Pancreas (tissue), 10 donors: ENCODE measurements around the gene LENG9. TPM values are rescaled to one million over a fixed set of nuclear protein-coding genes. Genes with fewer than 3 reads are reported as not detected.

ENCODE experiments used
- ATAC-seq, 4 donors: fragments of 200-7000 bp; cut with Tn5 transposase; one replicate each; pipeline versions ENCODE4 v1.8.0 to v1.9.1; 2020; ENCODE audit warnings: mild to moderate bottlenecking in 4 of 4, moderate library complexity in 4 of 4
- DNase-seq, 6 donors: peaks; one replicate each; pipeline ENCODE4 v3.0.0-alpha.2; 2020
- FAIRE-seq: peaks from 2 replicates; lab custom pipeline; 2012; peaks lifted over from hg19 to GRCh38; lab: Jason Lieb, UNC
- H3K27ac ChIP-seq, 4 donors: fragments of 200-600 bp; sonication (generic); 1 replicate in 3 of 4; 2 replicates in 1 of 4; pipeline versions ENCODE4 v1.5.0 to v1.8.0; 2020
- H3K27me3 ChIP-seq, 4 donors: fragments of 200-600 bp; one replicate each; pipeline ENCODE4 v1.8.0; 2021
- H3K36me3 ChIP-seq, 3 donors: fragments of 200-600 bp; sonication (generic) in 1 of 3; one replicate each; pipeline versions ENCODE4 v1.5.0 to v1.8.0; 2020 to 2021
- H3K4me1 ChIP-seq, 3 donors: fragments of 200-600 bp; one replicate each; pipeline ENCODE4 v1.8.0; 2021
- H3K4me3 ChIP-seq, 4 donors: fragments of 200-600 bp; sonication (generic) in 2 of 4; one replicate each; pipeline versions ENCODE4 v1.5.0 to v1.8.0; 2020 to 2021
- H3K9me3 ChIP-seq, 4 donors: fragments of 200-600 bp; one replicate each; pipeline ENCODE4 v1.8.0; 2021
- WGBS, 2 donors: extraction: QIAGEN DNeasy Blood & Tissue Kit; methylation state at CpG; one replicate each; pipeline ENCODE4 v1.1.7; 2013; 5-methylcytosine and 5-hydroxymethylcytosine counted together
- intact Hi-C, 3 donors: fragments of 100-400 bp; cut with DNase I; formaldehyde crosslinking; loops; one replicate each; pipeline versions ENCODE4 v1.11.1 to v1.14.2; 2022
- polyA plus RNA-seq, 2 donors: library from polyadenylated mRNA; stranded (reverse); fragments of 200-250 nt; gene quantifications; one replicate each; pipeline ENCODE4 v1.2.3, GENCODE V29; 2013
- total RNA-seq, 6 donors: library from RNA; stranded (reverse); fragmentation: NEBNext Ultra II Directional in 4 of 6; extraction: Animal tissue kit (Norgen Biotek cat#: 25700) in 4 of 6; gene quantifications; one replicate each; pipeline versions ENCODE4 v1.2.1 to v1.2.4, GENCODE V29; 2021 to 2023
- TF ChIP-seq, protein P1 (sequence below), 4 donors: fragments of 200-600 bp; sonication (generic) in 3 of 4; IDR thresholded peaks; one replicate each; pipeline versions ENCODE4 v1.5.0 to v1.8.0; 2021; ENCODE audit warnings: antibody characterized with exemption in 4 of 4
- donor health status: healthy with polysubstance abuse.
- donor health status: DM: no; HTN: no; CAD: no; lungs with moderate emphysema.
- donor health status: DM: no; HTN: no; CAD: no.
- donor health status: control.
- donor health status: control.
- donor health status: Bipolar disorder and iron deficiency.
- donor health status: DM: yes; HTN: yes; CAD: no.
- donor health status: DM: no; HTN: no; CAD: no.
- donor health status: DM: no; HTN: no; CAD: no.
- donor health status: DM: yes; HTN: yes; CAD: no.

The LENG9 gene
- total and polyA plus RNA-seq, 8 donors, result 4.2 to 23.4 (median 13.1) TPM

GRCh38 chr19:54429176-54429495 lies 34.4 kb downstream of the LENG9 start:
- 37 to 54% methylated on average over 8 of the region's 8 CpGs for WGBS, 2 donors
- DNase-seq, result no peak
- no peak for FAIRE-seq
- H3K27ac ChIP-seq, result no peak overlapping the region
- TF ChIP-seq, protein P1, sequence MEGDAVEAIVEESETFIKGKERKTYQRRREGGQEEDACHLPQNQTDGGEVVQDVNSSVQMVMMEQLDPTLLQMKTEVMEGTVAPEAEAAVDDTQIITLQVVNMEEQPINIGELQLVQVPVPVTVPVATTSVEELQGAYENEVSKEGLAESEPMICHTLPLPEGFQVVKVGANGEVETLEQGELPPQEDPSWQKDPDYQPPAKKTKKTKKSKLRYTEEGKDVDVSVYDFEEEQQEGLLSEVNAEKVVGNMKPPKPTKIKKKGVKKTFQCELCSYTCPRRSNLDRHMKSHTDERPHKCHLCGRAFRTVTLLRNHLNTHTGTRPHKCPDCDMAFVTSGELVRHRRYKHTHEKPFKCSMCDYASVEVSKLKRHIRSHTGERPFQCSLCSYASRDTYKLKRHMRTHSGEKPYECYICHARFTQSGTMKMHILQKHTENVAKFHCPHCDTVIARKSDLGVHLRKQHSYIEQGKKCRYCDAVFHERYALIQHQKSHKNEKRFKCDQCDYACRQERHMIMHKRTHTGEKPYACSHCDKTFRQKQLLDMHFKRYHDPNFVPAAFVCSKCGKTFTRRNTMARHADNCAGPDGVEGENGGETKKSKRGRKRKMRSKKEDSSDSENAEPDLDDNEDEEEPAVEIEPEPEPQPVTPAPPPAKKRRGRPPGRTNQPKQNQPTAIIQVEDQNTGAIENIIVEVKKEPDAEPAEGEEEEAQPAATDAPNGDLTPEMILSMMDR (IDR thresholded peaks at IDR 0.05), result no peak
- H3K27me3 ChIP-seq, result no peaks in the 10 kb centered on the region
- no peaks in the 10 kb centered on the region for H3K9me3 ChIP-seq
- ATAC-seq, result no peak
- no peaks in the 10 kb centered on the region for H3K36me3 ChIP-seq
- peaks cover 7 to 17% (median 14%) of the 10 kb centered on the region in 3 donors for H3K4me1 ChIP-seq
- no peak overlapping the region for H3K4me3 ChIP-seq
- intact Hi-C loops, result no loop called here

- no peaks in the 10 kb centered on the region for H3K27me3 ChIP-seq
- FAIRE-seq, result no peak
- DNase-seq, result no peak
- intact Hi-C loops, result no loop called here
- WGBS, 2 donors, result 65 to 70% methylated on average over 11 of the region's 11 CpGs
- H3K4me1 ChIP-seq, result peaks cover 6 to 17% (median 14%) of the 10 kb centered on the region in 3 donors
- H3K9me3 ChIP-seq, result no peaks in the 10 kb centered on the region
- H3K4me3 ChIP-seq, result no peak overlapping the region
- no peak for ATAC-seq
- no peaks in the 10 kb centered on the region for H3K36me3 ChIP-seq
- H3K27ac ChIP-seq, result no peak overlapping the region
- TF ChIP-seq, protein P1 (IDR thresholded peaks at IDR 0.05), result no peak
Measured at GRCh38 chr19:54428323-54429175, 35.0 kb downstream of the LENG9 start.

DNA sequence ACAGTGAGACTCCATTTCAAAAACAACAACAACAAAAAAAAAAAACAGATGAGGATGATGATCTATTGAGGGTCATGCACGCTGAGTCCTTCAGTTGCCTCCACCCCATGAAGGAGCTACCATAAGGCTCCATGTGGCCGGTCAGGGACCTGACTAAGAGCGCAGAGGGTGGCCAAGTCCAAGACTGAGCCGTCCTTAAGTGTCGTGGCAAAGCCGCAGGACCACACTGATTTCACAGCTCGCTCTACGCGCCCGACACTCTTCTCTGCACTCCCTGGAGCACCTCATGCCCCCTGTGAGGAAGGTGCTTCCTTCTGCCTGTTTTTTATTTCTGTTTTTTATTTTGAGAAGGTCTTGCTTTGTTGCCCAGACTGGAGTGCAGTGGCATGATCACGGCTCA lies 36.0 kb downstream of the LENG9 start:
- ATAC-seq (no peak), FAIRE-seq (no peak), DNase-seq (no peak)
- H3K4me3 ChIP-seq, result no peak overlapping the region
- no peaks in the 10 kb centered on the region for H3K9me3 ChIP-seq
- H3K36me3 ChIP-seq, result no peaks in the 10 kb centered on the region
- intact Hi-C loops, result no loop called here
- H3K4me1 ChIP-seq, result peaks cover 6 to 17% (median 14%) of the 10 kb centered on the region in 3 donors
- 82% methylated on average over 11 of the region's 11 CpGs for WGBS, 2 donors
- TF ChIP-seq, protein P1 (IDR thresholded peaks at IDR 0.05), result no peak
- H3K27ac ChIP-seq, result no peak overlapping the region
- no peaks in the 10 kb centered on the region for H3K27me3 ChIP-seq

DNA sequence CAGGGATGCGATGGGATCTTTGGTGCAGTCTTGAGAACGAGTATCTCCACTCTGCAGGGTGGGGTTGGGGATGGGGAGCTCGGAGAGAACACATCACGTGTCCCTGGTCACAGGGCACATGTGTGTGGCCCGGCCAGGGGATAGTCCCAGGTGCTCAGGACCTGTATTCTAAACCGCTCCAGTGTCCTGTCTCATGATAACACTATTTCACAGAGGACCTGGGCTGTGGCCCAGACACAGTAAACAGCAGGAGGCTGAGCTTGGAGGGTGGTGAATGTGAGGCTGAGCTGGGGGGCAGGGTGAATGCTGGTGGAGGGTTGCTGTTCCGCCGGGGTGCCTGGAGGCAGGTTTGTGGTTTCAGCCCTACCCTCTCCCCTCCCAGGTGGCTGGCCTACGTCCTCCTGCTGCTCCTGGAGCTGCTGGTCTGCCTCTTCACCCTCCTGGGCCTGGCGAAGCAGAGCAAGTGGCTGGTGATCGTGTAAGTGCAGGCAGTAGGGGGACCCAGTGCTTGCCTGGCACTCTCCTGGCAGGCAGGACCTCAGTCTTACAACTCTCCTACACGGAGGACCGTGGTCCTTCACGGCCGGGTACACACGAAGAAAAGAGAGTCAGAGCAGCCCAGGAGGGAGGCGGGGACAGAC lies 37.2 kb downstream of the LENG9 start:
- DNase-seq, result no peak

More for the DNA sequence above, 37.2 kb downstream of the LENG9 start:
- Histone ChIP-seq H3K36me3 (no peaks in the 10 kb centered on the region), H3K4me3 (no peak overlapping the region), H3K9me3 (no peaks in the 10 kb centered on the region), H3K4me1 (peaks cover under 1 to 8% (median 4%) of the 10 kb centered on the region in 3 donors), H3K27ac (no peak overlapping the region), H3K27me3 (no peaks in the 10 kb centered on the region)
- FAIRE-seq (no peak), ATAC-seq (no peak)
- 46 to 58% methylated on average over 16 to 17 of the region's 17 CpGs for WGBS, 2 donors
- intact Hi-C loops, result no loop called here
- TF ChIP-seq, protein P1 (IDR thresholded peaks at IDR 0.05), result no peak
